ENCODE measurements around the gene TRAPPC13. TPM values are rescaled to one million over a fixed set of nuclear protein-coding genes. Genes with fewer than 3 reads are reported as not detected.

The TRAPPC13 gene
- total and polyA plus RNA-seq, 4 donors: 6.8 to 11.2 (median 9.8) TPM

DNA sequence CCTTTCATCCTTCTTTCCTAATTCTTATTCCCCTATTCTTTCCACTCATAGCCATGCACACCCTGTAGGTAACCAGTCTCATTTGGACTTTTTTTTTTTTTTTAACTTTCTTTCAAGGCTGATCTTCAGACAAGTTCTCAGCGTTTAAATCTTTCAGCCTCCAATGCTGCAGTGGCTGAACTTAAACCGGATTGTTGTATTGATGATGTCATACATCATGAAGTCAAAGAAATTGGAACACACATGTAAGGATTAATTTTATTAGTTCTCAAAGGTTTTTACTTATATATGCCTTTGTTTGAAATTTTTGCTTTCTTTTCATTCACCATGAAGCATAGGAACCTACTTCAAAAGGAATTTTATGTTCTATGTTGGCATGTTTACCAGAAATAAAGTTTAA is 22.1 kb downstream of the TRAPPC13 start:
- no peaks in the 10 kb centered on the region for H3K9me3 ChIP-seq (ENCODE audit: control insufficient read depth in 4 of 4, low read length in 3 of 4)
- no peaks in the 10 kb centered on the region for H3K4me1 ChIP-seq (ENCODE audit: control insufficient read depth in 4 of 4, insufficient read depth in 4 of 4, low read length in 3 of 4)
- WGBS: 97% methylated on average over 2 of the region's 2 CpGs
- no peaks in the 10 kb centered on the region for H3K27me3 ChIP-seq (ENCODE audit: control insufficient read depth in 4 of 4, insufficient read depth in 4 of 4, low read length in 3 of 4)
- H3K27ac ChIP-seq (ENCODE audit: low read depth in 1 of 2, low read length in 2 of 2): no peak overlapping the region
- no peak overlapping the region for H3K4me3 ChIP-seq (ENCODE audit: low read depth in 1 of 3, low read length in 3 of 3)
- DNase-seq (ENCODE audit: low spot score): no peak
- TF ChIP-seq EGR1 (IDR thresholded peaks at IDR 0.05; ENCODE audit: low read depth in 2 of 2): no peak
- TF ChIP-seq, protein P1, sequence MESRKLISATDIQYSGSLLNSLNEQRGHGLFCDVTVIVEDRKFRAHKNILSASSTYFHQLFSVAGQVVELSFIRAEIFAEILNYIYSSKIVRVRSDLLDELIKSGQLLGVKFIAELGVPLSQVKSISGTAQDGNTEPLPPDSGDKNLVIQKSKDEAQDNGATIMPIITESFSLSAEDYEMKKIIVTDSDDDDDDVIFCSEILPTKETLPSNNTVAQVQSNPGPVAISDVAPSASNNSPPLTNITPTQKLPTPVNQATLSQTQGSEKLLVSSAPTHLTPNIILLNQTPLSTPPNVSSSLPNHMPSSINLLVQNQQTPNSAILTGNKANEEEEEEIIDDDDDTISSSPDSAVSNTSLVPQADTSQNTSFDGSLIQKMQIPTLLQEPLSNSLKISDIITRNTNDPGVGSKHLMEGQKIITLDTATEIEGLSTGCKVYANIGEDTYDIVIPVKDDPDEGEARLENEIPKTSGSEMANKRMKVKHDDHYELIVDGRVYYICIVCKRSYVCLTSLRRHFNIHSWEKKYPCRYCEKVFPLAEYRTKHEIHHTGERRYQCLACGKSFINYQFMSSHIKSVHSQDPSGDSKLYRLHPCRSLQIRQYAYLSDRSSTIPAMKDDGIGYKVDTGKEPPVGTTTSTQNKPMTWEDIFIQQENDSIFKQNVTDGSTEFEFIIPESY (IDR thresholded peaks at IDR 0.05): no peak
- H3K36me3 ChIP-seq (ENCODE audit: control insufficient read depth in 4 of 4, insufficient read depth in 3 of 4, low read depth in 1 of 4, low read length in 3 of 4): peaks cover 0 to 10% (median 3%) of the 10 kb centered on the region in 4 donors
- no peak overlapping the region for H3K9ac ChIP-seq (ENCODE audit: low read depth in 1 of 2, low read length in 2 of 2)

DNA sequence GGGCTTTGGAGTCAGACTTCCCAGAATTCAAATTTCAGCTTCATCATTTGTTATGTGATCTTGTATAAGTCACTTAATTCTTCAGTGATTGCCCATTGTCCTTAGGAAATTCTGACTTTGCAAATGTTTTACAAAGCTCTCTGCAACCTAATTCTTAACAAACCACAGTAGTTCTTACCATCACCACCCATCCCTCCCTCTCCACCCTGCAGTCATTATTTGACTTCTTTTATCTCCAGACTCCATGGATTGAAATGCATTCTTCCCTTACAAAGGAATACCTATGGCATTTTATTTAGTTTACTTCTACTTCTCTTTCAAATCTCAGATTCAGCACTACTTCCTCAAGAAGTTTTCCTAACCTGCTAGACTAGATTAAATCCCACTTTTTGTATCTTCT is 23.1 kb downstream of the TRAPPC13 start:
- no peaks in the 10 kb centered on the region for H3K4me1 ChIP-seq (ENCODE audit: control insufficient read depth in 4 of 4, insufficient read depth in 4 of 4, low read length in 3 of 4)
- no peak for DNase-seq (ENCODE audit: low spot score)
- no peak for TF ChIP-seq HNF4G (IDR thresholded peaks at IDR 0.05)
- TF ChIP-seq RXRA (IDR thresholded peaks at IDR 0.05): no peak
- TF ChIP-seq FOXA1 (IDR thresholded peaks at IDR 0.05): no peak
- no peak for TF ChIP-seq YY1 (IDR thresholded peaks at IDR 0.05)
- peaks cover 0 to 10% (median 3%) of the 10 kb centered on the region in 4 donors for H3K36me3 ChIP-seq (ENCODE audit: control insufficient read depth in 4 of 4, insufficient read depth in 3 of 4, low read depth in 1 of 4, low read length in 3 of 4)
- H3K4me3 ChIP-seq (ENCODE audit: low read depth in 1 of 3, low read length in 3 of 3): no peak overlapping the region
- H3K9me3 ChIP-seq (ENCODE audit: control insufficient read depth in 4 of 4, low read length in 3 of 4): no peaks in the 10 kb centered on the region
- no peak overlapping the region for H3K9ac ChIP-seq (ENCODE audit: low read depth in 1 of 2, low read length in 2 of 2)
- no peaks in the 10 kb centered on the region for H3K27me3 ChIP-seq (ENCODE audit: control insufficient read depth in 4 of 4, insufficient read depth in 4 of 4, low read length in 3 of 4)
- no peak overlapping the region for H3K27ac ChIP-seq (ENCODE audit: low read depth in 1 of 2, low read length in 2 of 2)

DNA sequence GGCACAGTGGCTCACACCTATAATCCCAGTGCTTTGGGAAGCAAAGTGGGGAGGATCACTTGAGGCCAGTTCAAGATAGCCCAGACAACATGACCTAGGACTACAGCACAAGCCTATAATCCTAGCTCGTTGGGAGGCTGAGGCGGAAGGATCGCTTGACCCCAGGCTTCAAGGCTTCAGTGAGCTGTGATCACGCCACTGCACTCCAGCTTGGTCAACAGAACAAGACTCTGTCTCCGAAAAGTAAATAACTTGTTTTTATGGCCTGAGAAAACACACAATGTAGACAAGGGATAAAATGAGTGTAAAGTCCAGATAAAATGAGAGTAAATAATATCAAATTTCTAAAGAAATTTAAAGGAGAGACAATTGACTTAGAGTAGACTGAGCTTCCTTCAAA is 26.3 kb downstream of the TRAPPC13 start:
- H3K9me3 ChIP-seq (ENCODE audit: control insufficient read depth in 4 of 4, low read length in 3 of 4): no peaks in the 10 kb centered on the region
- no peak overlapping the region for H3K4me3 ChIP-seq (ENCODE audit: low read depth in 1 of 3, low read length in 3 of 3)
- TF ChIP-seq, protein P2, sequence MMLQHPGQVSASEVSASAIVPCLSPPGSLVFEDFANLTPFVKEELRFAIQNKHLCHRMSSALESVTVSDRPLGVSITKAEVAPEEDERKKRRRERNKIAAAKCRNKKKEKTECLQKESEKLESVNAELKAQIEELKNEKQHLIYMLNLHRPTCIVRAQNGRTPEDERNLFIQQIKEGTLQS (IDR thresholded peaks at IDR 0.05): no peak
- TF ChIP-seq REST (IDR thresholded peaks at IDR 0.05) (no peak), RXRA (IDR thresholded peaks at IDR 0.05) (no peak), SP1 (IDR thresholded peaks at IDR 0.05) (no peak)
- H3K9ac ChIP-seq (ENCODE audit: low read depth in 1 of 2, low read length in 2 of 2): no peak overlapping the region
- no peaks in the 10 kb centered on the region for H3K27me3 ChIP-seq (ENCODE audit: control insufficient read depth in 4 of 4, insufficient read depth in 4 of 4, low read length in 3 of 4)
- no peak for DNase-seq (ENCODE audit: low spot score)
- H3K36me3 ChIP-seq (ENCODE audit: control insufficient read depth in 4 of 4, insufficient read depth in 3 of 4, low read depth in 1 of 4, low read length in 3 of 4): peaks cover 0 to 12% (median 4%) of the 10 kb centered on the region in 4 donors
- H3K27ac ChIP-seq (ENCODE audit: low read depth in 1 of 2, low read length in 2 of 2): no peak overlapping the region
- WGBS: 71% methylated on average over 5 of the region's 5 CpGs
- H3K4me1 ChIP-seq (ENCODE audit: control insufficient read depth in 4 of 4, insufficient read depth in 4 of 4, low read length in 3 of 4): no peaks in the 10 kb centered on the region
